HG03442 (cell line): ENCODE results near the gene PPTC7.
A peak's percentile ranks its signal among the peaks of the same experiment; 100 is the strongest.
"Not testable (repeated sequence)": the region's sequence is repeated elsewhere in the genome, so short reads cannot be mapped to it uniquely, and the experiment has no call there.

ENCODE experiments used
- ATAC-seq: cut with Tn5 transposase; IDR thresholded peaks from one replicate; pipeline ENCODE4 v1.9.1; 2021; ENCODE audit warnings: mild to moderate bottlenecking, moderate library complexity; ENCODE audit not compliant: unreplicated experiment

PPTC7 gene

DNA sequence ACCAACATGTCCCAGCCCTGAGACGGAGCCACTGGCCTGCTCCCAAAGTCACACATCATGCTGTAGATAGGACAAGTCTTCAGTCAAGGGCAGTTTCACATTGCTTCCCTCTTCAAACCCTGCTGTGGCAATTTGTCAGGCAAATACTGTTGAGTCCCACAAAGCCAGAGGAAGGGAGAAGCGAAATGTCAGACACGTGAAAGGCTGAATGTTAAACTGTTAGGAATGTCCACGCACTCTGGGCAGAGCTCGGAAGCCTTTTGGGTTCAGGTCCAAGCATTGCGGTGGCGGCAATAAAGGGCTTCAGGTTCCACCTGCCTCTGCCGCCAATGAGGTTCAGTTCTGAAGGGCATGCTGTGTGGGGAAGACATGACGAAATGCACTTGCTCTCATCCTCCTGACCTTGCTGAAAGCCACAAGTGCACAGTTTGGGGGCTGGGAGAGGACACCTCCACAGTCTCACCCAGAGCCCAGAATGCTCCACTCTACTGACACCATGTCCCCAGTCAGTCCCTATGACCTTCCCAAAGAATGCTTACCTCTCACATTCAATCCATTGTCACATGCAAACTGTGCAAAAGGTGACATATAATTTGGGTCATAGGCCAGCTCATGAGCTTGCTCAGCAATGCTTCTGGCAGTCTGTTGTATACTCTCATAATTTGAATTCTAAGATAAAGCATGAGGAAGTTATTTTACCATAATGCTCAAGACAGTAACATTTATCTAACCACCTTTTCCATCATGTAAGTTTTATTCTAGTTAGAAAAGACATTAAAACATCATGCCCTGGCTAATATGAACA is 45.3 kb downstream of the PPTC7 start:
- no peak for ATAC-seq

DNA sequence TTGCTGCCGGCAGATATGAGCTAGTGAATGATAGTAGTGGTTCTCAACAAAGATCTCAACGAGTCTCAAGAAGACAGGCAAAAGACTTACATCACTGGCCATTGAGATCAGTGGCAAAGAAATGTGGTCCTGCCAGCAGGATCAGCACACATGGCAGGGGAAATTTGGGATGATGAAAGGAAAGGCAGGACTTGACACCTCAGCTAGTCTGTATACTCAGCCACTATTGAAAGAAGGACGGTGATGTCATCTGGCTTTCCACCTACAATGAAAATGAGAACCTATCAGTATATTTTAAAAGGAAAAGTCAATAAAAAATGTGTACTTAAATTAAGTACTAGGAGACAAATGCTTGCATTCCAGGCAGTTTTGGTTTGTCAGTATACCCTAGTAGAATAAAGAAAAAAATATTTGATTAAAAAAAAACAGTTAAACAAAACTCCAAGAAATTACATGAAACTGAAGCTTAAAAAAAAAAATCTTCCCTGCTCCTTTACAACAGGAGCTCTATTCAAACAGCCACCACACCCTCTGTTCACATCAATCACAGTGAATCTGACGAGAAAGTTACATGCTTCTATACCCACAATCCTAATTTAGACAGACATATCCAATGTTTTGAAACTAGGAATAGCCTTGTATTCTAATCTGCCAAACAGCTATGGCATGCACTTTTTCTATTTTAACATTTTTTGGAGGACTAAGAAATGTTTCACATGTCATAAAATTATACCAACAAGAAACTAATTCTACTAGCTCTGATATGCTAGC is 46.1 kb downstream of the PPTC7 start:
- no peak for ATAC-seq

DNA sequence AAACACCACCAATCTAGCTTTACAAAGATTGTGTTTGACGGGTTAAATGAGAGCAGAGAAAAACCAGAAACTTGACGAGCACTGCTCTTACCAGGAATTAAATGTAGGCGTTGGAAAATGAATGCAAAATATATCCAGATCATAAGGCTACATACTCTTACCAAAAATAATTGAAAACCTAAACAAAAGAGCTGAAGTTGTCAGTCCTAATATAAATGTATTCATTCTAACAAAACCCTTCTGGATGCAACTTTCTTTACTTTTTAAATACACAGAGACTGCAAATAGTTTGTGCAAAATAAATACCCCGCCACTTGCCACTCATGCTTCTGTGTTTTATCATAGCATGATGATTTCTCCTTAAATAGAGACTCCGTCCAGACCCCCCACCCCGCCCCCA is 48.3 kb downstream of the PPTC7 start:
- no peak for ATAC-seq

DNA sequence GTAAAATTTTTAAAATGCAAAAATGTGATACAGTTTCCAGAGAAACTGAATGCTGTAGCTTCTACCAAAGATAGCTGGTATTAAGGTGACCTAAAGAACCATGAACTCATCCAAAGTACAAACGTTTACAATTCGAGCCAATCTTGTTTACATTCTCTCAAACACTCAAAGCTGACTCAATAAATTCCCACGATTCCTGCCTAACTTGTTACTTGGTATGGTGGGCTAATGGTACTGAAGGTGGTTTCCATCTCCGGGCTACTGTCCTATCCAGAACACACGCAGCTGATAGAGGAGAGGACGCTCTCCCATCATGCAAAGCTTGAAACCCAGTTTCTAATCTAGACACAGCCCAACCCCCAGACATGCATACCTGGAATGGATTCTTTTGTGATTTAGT is 49.5 kb downstream of the PPTC7 start:
- no peak for ATAC-seq

DNA sequence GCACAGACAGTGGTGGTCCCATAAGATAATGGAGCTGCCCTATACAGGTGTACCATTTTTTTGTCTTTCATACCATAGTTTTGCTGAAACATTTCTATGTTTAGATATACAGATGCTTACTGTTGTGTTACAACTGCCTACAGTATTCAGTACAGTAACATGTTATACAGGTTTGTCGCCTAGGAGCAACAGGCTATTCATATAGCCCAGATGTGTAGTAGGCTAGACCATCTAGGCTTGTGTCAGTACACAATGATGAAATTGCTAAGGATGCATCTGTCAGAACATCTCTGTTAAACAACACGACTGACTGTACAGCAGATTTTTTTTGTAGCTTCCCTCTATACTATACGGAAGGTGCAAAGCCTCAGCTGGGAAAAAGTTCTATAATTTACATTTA is 50.5 kb downstream of the PPTC7 start:
- no peak for ATAC-seq

DNA sequence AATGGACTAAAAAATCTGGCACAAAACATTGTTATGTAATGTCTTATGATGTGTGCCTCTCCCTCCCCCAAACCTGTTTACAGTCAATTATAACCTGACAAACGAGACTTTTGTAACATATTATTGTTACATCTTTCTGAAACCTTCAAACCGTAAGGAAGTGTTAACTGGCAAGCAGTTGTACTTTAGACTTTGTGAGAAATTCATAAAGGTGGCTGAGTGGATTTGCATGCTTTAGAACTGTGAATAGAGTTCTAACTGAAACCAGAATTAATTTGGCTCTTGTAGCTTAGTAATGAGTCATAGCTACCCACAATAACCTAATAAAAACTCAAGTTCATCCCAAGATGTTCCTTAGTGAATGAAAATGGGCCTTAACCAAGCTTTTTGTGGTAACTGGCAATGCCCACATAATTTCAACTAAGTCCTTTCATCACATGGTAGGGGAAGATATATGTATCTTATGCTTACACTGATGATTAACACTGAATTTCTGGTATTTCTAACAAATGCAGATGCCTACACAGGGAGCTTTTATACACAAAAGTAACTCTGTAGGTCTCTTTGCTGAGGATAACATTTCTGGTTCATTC is 51.3 kb downstream of the PPTC7 start:
- ATAC-seq, result peak; percentile 72

DNA sequence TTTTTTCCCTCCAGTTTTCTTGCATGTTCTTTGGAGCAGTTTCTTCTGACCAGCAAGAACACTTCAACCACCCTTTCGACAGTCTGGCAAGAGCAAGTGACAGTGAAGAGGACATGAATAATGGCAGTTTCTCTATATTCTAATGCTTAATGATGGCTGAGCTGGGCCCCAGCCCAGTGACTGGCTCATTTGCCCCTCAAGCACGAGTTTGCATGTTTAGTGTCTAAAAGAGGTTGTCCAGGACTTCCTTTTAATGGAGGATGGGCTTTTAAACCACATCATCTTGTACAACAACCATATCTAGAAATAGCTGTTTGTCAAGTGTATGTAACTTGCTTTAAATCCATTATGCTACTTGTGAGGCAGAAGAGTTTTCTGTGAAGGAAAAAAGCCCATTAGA is 52.6 kb downstream of the PPTC7 start:
- ATAC-seq, result no peak

DNA sequence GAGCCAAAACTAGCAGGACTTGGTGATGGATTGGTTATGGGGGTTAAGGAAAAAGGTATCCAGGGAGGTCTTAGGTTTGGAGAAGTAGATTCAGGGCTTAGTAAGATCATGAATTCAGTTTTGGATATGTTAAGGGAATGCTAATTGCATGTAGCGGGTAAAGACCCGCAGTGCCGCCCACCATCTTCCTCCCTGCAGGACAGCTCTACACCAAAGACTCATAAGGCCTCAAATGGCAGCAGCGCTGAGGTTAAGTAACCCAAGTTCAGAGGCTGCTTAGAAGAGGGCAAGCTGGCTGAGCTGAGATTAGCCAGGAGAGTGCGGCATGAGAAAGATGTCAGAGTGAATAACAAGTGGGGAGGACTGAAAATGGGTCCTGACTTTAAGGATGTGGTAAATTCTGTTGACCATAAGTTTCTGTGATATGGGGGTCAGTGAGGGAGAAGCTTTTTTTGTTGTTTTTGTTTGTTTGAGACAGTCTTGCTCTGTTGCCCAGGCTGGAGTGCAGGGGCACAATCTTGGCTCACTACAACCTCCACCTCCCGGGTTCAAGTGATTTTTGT is 54.8 kb downstream of the PPTC7 start:
- ATAC-seq, result no peak

DNA sequence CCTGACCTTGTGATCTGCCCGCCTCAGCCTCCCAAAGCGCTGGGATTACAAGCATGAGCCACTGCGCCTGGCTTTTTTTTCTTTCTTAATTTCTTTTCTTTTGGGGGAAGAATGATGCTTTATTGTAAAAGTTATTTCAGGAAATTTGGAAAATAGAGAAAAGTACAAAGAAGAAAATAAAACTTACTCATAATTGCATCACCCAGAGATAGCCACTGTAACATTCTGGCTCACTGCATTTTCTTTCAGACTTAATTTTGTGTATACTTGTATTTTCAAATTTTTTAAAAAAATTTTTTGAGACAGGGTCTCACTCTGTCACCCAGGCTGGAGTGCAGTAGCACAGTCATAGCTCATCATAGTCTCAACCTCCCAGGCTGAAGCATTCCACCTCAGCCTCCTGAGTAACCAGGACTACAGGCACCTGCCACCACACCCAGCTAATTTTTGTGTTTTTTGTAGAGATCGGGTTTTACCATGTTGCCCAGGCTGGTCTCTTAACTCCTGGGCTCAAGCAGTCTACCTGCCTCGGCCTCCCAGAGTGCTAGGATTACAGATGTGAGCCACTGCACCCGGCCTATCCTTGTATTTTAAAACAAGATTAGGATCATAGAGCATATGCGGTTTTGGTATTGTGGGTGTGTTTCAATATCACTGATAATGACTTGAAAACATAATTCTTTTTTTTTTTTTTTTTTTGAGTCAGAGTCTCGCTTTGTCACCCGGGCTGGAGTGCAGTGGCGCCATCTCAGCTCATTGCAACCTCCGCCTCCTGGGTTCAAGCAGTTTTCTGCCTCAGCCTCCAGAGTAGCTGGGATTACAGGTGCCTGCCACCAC is 62.0 kb downstream of the PPTC7 start:
- not testable (repeated sequence) for ATAC-seq

DNA sequence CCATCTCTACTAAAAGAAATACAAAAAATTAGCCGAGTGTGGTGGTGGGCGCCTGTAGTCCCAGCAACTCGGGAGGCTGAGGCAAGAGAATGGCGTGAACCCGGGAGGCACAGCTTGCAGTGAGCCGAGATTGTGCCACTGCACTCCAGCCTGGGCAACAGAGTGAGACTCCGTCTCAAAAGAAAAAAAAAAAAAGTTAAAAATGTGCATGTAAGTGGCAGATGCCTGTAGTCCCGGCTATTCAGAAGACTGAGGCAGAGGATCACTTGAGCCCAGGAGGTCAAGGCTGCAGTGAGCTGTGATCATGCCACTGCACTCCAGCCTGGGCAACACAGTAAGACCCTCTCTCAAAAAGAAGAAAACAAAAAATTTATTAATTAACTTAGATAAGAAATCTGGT is 65.1 kb downstream of the PPTC7 start:
- not testable (repeated sequence) for ATAC-seq

DNA sequence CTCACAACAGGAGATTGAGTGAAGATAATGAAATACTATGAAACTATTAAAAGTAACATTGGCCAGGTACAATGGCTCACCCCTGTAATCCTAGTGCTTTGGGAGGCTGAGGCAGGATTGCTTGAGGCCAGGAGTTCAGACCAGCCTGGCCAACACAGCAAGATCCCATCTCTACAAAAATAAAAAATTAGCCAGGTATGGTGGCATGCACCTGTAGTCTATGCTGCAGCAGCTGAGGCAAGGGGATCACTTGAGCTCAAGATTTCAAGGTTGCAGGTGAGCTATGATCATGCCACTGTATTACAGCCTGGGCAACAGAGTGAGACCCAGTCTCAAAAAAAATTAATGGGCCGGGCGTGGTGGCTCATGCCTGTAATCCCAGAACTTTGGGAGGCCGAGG is 66.1 kb downstream of the PPTC7 start:
- no peak for ATAC-seq

DNA sequence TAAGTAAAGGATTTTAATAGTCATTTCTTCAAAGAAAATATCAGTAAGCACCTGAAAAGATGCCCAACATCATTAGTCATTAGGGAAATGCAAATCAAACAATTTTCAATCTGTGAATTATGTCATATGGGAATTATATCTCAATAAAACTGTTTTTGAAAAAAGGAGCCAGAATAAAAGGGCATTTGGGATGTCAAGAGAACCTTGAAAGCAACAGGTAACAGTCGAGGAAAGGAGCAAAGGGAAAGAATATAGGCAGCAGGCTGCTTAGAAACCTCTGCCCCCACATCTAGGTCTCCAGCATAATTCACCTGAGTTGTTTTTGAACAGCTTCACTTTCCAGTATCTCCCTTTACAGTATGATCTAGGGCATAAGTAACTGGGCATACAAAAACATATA is 68.8 kb downstream of the PPTC7 start:
- ATAC-seq, result no peak

DNA sequence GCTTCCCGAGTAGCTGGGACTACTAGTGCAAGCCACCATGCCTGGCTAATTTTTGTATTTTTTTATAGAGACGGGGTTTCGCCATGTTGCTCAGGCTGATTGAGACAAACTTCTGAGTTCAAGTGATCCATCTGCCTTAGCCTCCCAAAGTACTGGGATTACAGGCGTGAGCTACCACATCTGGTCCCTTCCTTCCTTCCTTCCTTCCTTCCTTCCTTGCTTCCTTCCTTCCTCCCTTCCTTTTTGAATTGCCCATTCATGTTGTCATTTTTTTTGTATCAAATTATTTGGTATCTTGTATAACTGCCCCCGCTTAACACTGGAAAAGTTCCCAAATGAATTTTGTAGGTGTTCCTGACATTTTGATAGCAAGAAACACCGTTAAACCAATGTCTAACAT is 69.3 kb downstream of the PPTC7 start:
- no peak for ATAC-seq

DNA sequence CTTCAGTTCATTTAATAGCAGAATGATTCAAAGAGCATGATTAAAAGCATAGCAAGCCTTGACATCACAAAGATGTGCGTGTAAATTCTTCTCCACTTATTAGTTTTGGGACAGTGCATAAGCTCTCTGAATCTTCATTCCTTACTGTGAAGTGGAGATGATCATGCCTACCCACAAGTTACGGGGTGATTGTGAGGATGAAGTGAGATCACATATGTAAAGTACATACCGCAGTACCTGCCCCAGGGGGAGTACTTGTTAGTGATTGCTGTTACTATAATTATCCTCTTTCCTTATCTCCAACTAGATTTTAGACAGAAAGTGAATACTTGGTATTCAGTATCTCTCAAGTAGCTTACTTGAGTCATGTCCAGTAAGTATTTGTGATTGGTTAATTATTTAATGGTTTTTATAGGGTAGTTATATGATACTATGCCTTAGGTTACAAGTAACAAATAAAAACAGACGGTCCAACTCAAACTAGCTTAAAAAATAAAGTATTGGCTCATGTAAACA is 75.0 kb downstream of the PPTC7 start:
- no peak for ATAC-seq

DNA sequence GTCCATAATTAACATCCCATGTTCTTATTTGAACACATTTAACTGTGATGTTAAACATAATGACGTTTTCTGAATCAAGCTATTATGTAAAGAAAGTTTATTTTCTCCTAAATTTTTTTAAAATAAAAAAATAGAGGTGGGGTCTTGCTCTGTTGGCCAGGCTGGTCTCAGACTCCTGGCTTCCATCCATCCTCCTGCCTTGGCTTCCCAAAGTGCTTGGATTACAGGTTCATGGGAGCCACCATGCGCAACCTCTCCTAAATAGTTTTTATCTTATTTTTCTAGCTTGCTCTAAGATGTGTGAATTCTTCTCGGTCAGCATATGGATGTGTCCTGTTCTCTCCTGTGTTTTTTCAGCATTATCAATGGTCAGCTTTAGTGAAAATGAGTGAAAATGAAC is 77.8 kb downstream of the PPTC7 start:
- no peak for ATAC-seq

DNA sequence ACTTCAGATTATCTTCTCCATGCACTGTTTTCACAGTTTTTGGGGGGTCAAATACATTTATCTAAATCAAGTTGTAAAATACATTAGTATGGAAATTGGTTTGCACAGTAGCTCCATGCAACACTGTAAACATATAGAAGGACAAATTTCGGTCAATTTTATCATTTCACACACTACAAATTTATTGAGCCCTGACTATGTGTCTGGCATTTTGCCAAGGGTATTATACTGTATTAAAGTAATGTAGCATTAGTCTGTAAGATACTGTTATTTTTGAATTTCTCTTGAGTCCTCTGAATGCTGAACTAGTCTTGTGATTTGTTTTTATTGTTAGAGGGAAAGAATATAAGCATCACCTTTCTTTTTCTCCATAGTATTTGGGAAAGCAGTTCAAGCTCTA is 79.7 kb downstream of the PPTC7 start:
- no peak for ATAC-seq

DNA sequence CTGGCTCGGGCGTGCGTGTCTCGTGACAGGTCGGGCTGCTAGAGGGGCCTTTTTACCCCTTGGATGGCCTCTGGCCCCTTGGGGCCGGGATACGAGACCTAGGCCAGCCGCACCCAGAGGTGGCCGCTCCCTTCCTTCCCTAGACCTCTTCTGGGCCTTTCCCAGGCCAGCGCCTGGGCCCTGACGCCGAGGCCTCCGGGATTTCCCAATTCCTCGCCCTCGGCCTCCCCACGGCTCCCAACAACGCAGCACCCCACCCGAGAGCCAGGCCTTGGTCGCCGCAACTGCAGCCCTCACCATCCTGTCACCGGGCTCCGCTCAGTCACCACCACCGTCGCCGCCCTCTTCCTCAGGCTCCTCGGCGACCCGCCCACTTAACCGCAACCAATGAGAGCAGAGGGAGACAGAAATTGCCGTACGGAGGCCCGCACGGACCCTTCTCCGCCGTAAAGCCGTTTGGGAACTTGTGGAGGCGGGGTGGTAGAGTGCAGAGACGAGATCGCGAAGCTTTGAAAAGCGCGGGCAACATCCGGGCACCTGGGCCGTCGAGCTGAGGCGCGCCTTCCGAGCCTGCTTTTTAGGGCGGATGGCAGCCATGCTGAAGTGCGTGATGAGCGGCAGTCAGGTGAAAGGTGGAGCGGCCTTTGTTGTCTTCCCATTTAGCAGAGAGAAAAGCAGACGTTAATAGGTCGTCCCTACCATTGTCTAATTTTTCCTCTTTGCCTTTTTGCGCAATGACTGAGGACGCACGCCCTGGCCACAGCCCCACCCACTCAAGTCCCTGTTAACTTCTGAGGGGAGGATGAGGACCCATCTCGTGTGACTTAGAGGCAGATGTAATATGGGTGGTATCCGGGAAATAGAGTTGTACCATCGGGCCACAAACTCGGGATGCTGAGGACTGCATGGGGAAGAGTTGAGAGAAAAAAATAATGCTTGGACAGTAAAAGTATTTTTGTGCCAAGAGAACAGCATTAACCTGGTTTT is 81.1 kb downstream of the PPTC7 start, which contains the start of the genes RAD9B and VPS29:
Gene RAD9B (plus strand): TSS at position 580 of the 987 bp plus-strand sequence. CDS start 7 bp downstream, at position 587.
Gene VPS29 (minus strand): TSS at position 360 of the 987 bp plus-strand sequence. CDS start 60 bp downstream, at position 300.
- ATAC-seq, result peak; percentile 93

DNA sequence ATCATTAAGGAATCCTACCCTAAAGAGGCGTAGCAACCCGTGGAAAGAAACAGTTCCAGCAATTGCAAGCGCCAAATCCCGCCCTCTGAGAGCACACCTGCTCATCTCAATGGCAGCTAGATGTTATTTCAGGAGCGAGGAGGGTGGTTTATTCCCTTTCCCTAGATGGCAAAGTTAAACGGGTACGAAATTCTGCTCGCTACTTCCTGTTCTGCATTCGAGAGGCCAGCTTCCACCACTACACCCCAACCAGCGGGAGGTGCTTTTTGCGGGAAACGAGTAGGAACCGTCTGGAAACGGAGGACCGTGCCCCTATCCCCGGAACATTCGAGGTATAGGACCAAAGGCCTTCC is 81.7 kb downstream of the PPTC7 start:
- no peak for ATAC-seq
